ENCODE results near the gene TMEM97.
A peak's percentile ranks its signal among the peaks of the same experiment; 100 is the strongest.

Gene TMEM97

GRCh38 chr17:28339431-28339830 is 20.4 kb downstream of the TMEM97 start:
- H3K4me1 Mint-ChIP-seq (ENCODE audit: low read depth): peaks cover 27% of the 10 kb centered on the region
- no peak overlapping the region for H3K27ac Mint-ChIP-seq
- peaks cover 18% of the 10 kb centered on the region for H3K36me3 Mint-ChIP-seq (ENCODE audit: low read depth)
- no peaks in the 10 kb centered on the region for H3K9me3 Mint-ChIP-seq
- no peaks in the 10 kb centered on the region for H3K27me3 Mint-ChIP-seq (ENCODE audit: low read depth)
- H3K4me3 Mint-ChIP-seq: no peak overlapping the region

- Mint-ChIP-seq H3K4me3 (no peak overlapping the region), H3K27me3 (ENCODE audit: low read depth) (no peaks in the 10 kb centered on the region), H3K4me1 (ENCODE audit: low read depth) (peaks cover 22% of the 10 kb centered on the region), H3K36me3 (ENCODE audit: low read depth) (peaks cover 21% of the 10 kb centered on the region), H3K9me3 (no peaks in the 10 kb centered on the region), H3K27ac (no peak overlapping the region)
Measured at GRCh38 chr17:28340374-28340773, 21.4 kb downstream of the TMEM97 start.

DNA sequence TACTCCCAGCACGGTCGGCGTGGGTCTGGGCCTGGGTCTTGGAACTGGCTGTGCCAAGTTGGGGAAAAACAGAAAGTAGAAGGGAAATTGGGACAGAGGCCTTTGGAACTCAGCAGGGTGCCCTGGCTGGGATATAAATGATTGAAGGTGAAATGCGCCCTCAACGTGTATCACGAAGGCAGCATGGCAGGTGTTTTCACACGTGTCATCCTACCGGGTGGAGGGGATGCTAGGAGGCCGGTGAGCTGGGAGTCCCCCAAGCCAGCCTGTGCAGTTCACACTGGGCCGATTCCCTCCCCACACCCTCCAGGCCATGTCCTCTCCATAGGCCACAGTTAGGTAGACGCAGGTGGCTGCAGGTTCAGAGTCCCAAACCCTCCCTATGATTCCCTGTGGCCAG is 22.5 kb downstream of the TMEM97 start:
- Mint-ChIP-seq H3K27ac (no peak overlapping the region), H3K27me3 (ENCODE audit: low read depth) (no peaks in the 10 kb centered on the region), H3K4me3 (no peak overlapping the region), H3K36me3 (ENCODE audit: low read depth) (peaks cover 23% of the 10 kb centered on the region), H3K9me3 (no peaks in the 10 kb centered on the region), H3K4me1 (ENCODE audit: low read depth) (peaks cover 20% of the 10 kb centered on the region)

- Mint-ChIP-seq H3K36me3 (ENCODE audit: low read depth) (peaks cover 29% of the 10 kb centered on the region), H3K9me3 (no peaks in the 10 kb centered on the region), H3K27me3 (ENCODE audit: low read depth) (no peaks in the 10 kb centered on the region), H3K27ac (no peak overlapping the region), H3K4me1 (ENCODE audit: low read depth) (peaks cover 15% of the 10 kb centered on the region), H3K4me3 (no peak overlapping the region)
Measured at GRCh38 chr17:28342313-28342712, 23.3 kb downstream of the TMEM97 start.

DNA sequence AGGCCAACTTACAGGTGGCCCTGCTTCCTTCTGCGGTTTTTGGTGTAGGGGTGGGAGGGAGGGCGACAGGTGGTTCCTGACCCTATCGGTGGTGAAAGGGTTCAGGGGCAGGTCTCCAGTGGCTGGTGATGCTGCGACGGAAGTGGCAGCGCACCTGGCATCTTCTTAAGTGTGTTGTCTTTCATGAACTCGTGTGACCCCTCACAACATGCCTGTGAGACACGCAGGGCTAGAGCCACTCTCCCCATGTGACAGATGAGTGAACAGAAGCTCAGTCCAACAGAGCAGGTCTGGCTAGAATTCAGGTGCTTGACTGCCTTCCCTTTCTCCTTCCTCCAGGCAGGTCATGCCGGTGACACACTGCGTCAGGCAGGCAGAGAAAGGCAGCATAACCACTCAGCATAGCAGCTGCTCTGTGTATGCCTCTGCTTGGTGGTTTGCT is 24.5 kb downstream of the TMEM97 start:
- no peaks in the 10 kb centered on the region for H3K27me3 Mint-ChIP-seq (ENCODE audit: low read depth)
- H3K4me3 Mint-ChIP-seq: no peak overlapping the region
- H3K9me3 Mint-ChIP-seq: no peaks in the 10 kb centered on the region
- H3K36me3 Mint-ChIP-seq (ENCODE audit: low read depth): peaks cover 34% of the 10 kb centered on the region
- peaks cover 9% of the 10 kb centered on the region for H3K4me1 Mint-ChIP-seq (ENCODE audit: low read depth)
- no peak overlapping the region for H3K27ac Mint-ChIP-seq

- Mint-ChIP-seq H3K36me3 (ENCODE audit: low read depth) (peaks cover 36% of the 10 kb centered on the region), H3K4me3 (no peak overlapping the region), H3K27ac (no peak overlapping the region), H3K9me3 (no peaks in the 10 kb centered on the region), H3K27me3 (ENCODE audit: low read depth) (no peaks in the 10 kb centered on the region), H3K4me1 (ENCODE audit: low read depth) (peaks cover 7% of the 10 kb centered on the region)
Measured at GRCh38 chr17:28344011-28344410, 25.0 kb downstream of the TMEM97 start.

- Mint-ChIP-seq H3K9me3 (no peaks in the 10 kb centered on the region), H3K4me1 (ENCODE audit: low read depth) (peaks cover 4% of the 10 kb centered on the region), H3K4me3 (no peak overlapping the region), H3K27ac (no peak overlapping the region), H3K36me3 (ENCODE audit: low read depth) (peaks cover 36% of the 10 kb centered on the region), H3K27me3 (ENCODE audit: low read depth) (no peaks in the 10 kb centered on the region)
Measured at GRCh38 chr17:28344435-28344901, 25.5 kb downstream of the TMEM97 start.

DNA sequence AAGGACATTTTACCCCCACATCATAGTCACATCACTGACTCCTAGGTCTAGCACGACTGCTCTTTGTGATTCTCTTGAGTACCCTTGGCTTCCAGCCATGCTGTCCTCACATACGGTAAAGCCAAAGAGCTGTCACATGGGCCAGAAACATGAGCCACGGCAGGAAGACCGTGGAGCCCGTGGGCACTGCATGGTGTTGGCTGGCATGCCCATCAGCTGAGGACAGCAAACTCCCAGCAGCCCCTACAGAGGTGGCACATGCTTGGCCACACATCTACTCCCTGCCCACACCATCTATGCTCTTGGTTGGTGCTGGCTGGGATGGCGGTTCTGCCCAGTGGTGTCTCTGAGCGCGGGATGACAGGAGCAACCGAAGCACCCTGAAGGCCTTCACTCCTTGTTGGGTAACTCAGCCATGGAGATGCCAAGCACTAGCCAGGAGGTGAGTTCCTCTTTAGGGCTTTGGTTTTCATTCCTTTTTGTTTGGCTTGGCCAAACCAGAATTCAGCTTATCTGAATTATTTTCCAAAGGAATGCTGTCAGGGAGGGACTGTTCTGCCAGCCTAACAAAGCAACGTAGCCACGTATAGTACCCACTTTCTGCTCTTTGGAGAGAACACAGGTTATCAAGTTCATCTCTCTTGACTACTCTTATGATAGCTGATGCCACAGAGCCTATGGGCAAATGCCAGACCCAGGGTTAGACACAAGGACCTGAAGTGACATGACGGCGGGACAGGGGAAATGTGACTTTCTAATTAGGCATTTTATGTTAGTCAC is 26.6 kb downstream of the TMEM97 start:
- peaks cover 2% of the 10 kb centered on the region for H3K4me1 Mint-ChIP-seq (ENCODE audit: low read depth)
- no peak overlapping the region for H3K27ac Mint-ChIP-seq
- no peaks in the 10 kb centered on the region for H3K9me3 Mint-ChIP-seq
- H3K27me3 Mint-ChIP-seq (ENCODE audit: low read depth): no peaks in the 10 kb centered on the region
- H3K4me3 Mint-ChIP-seq: no peak overlapping the region
- H3K36me3 Mint-ChIP-seq (ENCODE audit: low read depth): peaks cover 41% of the 10 kb centered on the region

- Mint-ChIP-seq H3K4me1 (ENCODE audit: low read depth) (peaks cover 2% of the 10 kb centered on the region), H3K4me3 (no peak overlapping the region), H3K36me3 (ENCODE audit: low read depth) (peaks cover 41% of the 10 kb centered on the region), H3K27me3 (ENCODE audit: low read depth) (no peaks in the 10 kb centered on the region), H3K9me3 (no peaks in the 10 kb centered on the region), H3K27ac (no peak overlapping the region)
Measured at GRCh38 chr17:28346199-28346580, 27.2 kb downstream of the TMEM97 start.

DNA sequence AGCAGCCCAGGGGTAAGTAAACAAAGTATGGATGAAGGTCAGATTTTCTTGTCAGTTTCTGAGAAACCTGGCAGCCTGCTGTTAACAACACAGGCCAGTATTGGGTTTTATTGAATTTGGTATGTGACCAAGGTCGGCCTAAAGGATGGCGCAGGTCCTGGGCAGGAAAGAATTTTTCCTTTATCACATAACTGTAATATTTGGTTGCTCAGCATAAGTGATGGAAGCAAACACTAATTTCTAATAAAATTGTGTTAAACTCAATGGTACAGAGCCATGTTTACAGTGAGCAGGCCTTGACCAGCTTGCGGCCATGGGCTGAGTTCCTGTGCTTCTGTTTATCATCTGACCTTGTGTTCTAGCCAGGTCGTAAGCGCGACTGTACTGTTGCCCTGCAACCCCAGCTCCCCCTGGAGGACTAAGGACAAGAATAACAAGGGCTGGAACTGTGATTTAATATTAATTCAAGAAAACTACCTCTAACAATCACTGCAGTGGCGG is 27.8 kb downstream of the TMEM97 start:
- Mint-ChIP-seq H3K27ac (no peak overlapping the region), H3K4me1 (ENCODE audit: low read depth) (peaks cover 2% of the 10 kb centered on the region), H3K27me3 (ENCODE audit: low read depth) (no peaks in the 10 kb centered on the region), H3K9me3 (no peaks in the 10 kb centered on the region), H3K36me3 (ENCODE audit: low read depth) (peaks cover 45% of the 10 kb centered on the region), H3K4me3 (no peak overlapping the region)

GRCh38 chr17:28347261-28347891 is 28.4 kb downstream of the TMEM97 start:
- Mint-ChIP-seq H3K9me3 (no peaks in the 10 kb centered on the region), H3K4me1 (ENCODE audit: low read depth) (peaks cover 2% of the 10 kb centered on the region), H3K4me3 (no peak overlapping the region), H3K36me3 (ENCODE audit: low read depth) (peaks cover 45% of the 10 kb centered on the region), H3K27ac (no peak overlapping the region), H3K27me3 (ENCODE audit: low read depth) (no peaks in the 10 kb centered on the region)

DNA sequence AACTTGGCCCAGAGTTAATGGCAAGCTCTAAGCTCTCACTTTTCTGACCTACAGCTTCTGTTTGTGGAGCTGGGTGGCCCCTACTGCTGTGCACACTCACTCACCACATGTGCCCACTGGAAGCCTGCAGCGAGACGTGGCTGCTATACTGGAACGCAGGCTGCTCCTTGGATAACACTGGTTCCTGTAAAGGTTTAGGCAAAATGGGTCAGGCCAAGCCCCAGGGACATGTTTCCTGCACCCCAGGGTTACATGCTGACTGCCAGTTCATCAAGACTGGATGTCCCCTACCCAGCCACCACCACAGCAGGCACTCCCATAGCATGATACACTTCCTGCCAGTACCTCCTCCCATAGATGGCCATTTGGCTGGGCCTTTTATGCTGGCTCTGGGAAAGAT is 30.0 kb downstream of the TMEM97 start:
- Mint-ChIP-seq H3K27ac (no peak overlapping the region), H3K36me3 (ENCODE audit: low read depth) (peaks cover 52% of the 10 kb centered on the region), H3K4me3 (no peak overlapping the region), H3K9me3 (no peaks in the 10 kb centered on the region), H3K27me3 (ENCODE audit: low read depth) (no peaks in the 10 kb centered on the region), H3K4me1 (ENCODE audit: low read depth) (peaks cover 2% of the 10 kb centered on the region)

DNA sequence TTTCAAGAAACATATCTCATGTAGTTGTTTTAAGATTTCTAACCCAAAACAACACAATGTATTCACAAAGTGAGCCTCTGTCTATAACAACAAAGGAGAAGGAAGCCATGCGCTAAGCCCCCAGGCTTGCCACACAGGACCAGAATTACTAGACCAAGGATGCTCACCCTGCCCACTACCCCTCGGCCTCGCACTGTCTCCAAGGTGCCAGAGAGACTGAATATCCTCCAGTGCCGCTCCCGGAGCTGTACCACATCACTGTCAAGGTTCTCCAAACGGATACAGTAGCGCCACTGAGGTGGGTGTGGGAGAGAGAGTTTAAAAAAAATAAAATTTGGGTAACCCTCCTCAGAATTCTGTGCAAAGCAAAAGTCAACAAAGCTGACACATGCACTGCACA is 31.3 kb downstream of the TMEM97 start:
- Mint-ChIP-seq H3K4me3 (no peak overlapping the region), H3K9me3 (no peaks in the 10 kb centered on the region), H3K27ac (no peak overlapping the region), H3K4me1 (ENCODE audit: low read depth) (peaks cover 2% of the 10 kb centered on the region), H3K36me3 (ENCODE audit: low read depth) (peaks cover 57% of the 10 kb centered on the region), H3K27me3 (ENCODE audit: low read depth) (no peaks in the 10 kb centered on the region)

DNA sequence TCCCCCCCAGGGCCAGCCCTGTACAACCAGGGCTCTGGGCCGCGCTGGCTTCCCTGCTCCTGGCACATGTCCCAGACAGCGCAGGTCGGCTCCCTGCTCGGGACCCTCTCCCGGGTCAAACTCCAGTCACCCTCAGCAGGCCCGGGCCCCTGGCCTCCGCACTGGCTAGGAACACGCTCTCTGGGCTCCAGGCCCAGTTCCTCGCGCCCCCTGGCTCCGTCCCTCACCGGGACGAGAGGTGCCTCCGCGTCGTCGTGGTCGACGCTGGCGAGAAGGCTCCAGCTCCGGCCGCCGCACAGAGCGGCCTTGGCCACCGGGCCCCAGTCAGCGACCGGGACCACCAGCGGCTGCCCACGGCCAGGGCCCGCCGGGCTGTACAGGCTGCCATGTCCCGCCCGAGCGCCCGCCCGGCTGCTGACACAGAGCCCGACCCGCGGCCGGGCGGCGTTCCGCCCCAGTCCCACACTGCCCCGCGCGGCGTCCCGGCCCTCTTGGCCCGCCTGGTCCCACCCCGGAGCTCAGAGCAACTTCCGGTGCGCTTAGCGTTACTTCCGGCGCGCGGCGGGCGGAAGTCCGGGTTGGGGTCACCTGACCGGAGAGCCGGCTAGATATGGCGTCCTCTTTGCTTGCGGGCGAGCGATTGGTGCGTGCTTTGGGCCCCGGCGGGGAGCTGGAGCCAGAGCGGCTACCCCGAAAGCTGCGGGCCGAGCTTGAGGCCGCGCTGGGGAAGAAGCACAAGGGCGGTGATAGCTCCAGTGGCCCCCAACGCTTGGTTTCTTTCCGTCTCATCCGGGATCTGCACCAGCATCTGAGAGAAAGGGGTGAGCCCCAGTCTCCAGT is 38.3 kb downstream of the TMEM97 start, which contains the start of gene POLDIP2:
Gene POLDIP2 (minus strand): TSS at position 467 of the 840 bp plus-strand sequence. CDS start 79 bp downstream, at position 388.
- no peaks in the 10 kb centered on the region for H3K9me3 Mint-ChIP-seq
- H3K27ac Mint-ChIP-seq: peak within 1 kb of the TSS; percentile 91
- H3K4me1 Mint-ChIP-seq (ENCODE audit: low read depth): peaks cover 27% of the 10 kb centered on the region
- H3K27me3 Mint-ChIP-seq (ENCODE audit: low read depth): no peaks in the 10 kb centered on the region
- peaks cover 34% of the 10 kb centered on the region for H3K36me3 Mint-ChIP-seq (ENCODE audit: low read depth)
- H3K4me3 Mint-ChIP-seq: peak within 1 kb of the TSS; percentile 92
